22Rv1 (cell line): ENCODE measurements around the gene C8B.

Source experiments
- H3K27ac ChIP-seq: fragments of 450-650 bp; 2 replicates; pipeline ENCODE4 v1.5.1; 2017
- CTCF ChIP-seq: fragments of 450-650 bp; IDR thresholded peaks from 2 replicates; pipeline ENCODE4 v1.5.1; 2017; ENCODE audit warnings: mild to moderate bottlenecking
- ZFX ChIP-seq: fragments of 450-650 bp; IDR thresholded peaks from 2 replicates; pipeline ENCODE4 v1.6.1; 2017; ENCODE audit warnings: antibody characterized with exemption, borderline replicate concordance

C8B gene

GRCh38 chr1:56890229-56890628, 75.6 kb downstream of the C8B start:
- no peak overlapping the region for H3K27ac ChIP-seq

GRCh38 chr1:56881417-56881816, 84.4 kb downstream of the C8B start:
- TF ChIP-seq CTCF (no peak), ZFX (no peak)
- no peak overlapping the region for H3K27ac ChIP-seq

More at GRCh38 chr1:56890229-56890628, 75.6 kb downstream of the C8B start:
- no peak for TF ChIP-seq ZFX
- no peak for TF ChIP-seq CTCF

DNA sequence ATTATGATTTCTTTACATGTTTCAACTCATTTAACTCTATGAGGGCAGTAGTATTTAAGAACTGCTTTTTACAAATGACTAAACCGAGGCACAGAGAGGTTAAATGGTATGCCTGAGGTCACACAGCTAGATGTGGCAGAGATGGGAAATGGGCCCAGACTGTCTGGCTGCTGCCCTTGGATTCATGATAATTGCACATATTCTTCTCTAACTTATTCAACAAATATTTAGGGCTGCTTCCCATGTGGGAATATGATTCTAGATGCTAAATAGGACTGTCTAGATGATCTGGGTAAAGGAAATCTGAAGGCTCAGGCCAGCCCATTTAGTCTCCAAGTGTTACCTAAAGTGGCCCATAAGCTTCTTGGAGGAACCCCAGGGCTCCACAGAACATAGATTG, 85.0 kb downstream of the C8B start:
- no peak overlapping the region for H3K27ac ChIP-seq
- TF ChIP-seq ZFX, result no peak
- TF ChIP-seq CTCF, result no peak
